Fibroblast of the aortic adventitia (primary cell): ENCODE data around the gene MALAT1. TPM values are rescaled to one million over a fixed set of nuclear protein-coding genes. Genes with fewer than 3 reads are reported as not detected.
"Not testable (repeated sequence)": the region's sequence is repeated elsewhere in the genome, so short reads cannot be mapped to it uniquely, and the experiment has no call there.

Experiments
- DNase-seq: peaks from one replicate; pipeline ENCODE4 v3.0.0-alpha.2; 2010; ENCODE audit warnings: low read depth
- H3K4me3 ChIP-seq: 2 replicates; pipeline ENCODE4 v1.5.1; 2011; ENCODE audit warnings: low read depth, mild to moderate bottlenecking, control low read depth, low read length, moderate library complexity
- CTCF ChIP-seq: IDR thresholded peaks from 2 replicates; pipeline ENCODE4 v1.5.1; 2011; ENCODE audit warnings: mild to moderate bottlenecking, low read length, control low read depth, inconsistent platforms; ENCODE audit not compliant: insufficient read depth
- total RNA-seq: library from RNA; depleted of rRNA; stranded (reverse); fragments of >200 nt; gene quantifications from 2 replicates; pipeline ENCODE4 v1.2.3, GENCODE V29; 2012; ENCODE audit warnings: low replicate concordance

The MALAT1 gene
- total RNA-seq, 1 donor, result 10,787 TPM

- not testable (repeated sequence) for H3K4me3 ChIP-seq
Measured at GRCh38 chr11:65522718-65523630, 24.1 kb downstream of the MALAT1 start.

GRCh38 chr11:65523631-65523968 is 24.8 kb downstream of the MALAT1 start:
- not testable (repeated sequence) for H3K4me3 ChIP-seq, DNase-seq

More at GRCh38 chr11:65522718-65523630, 24.1 kb downstream of the MALAT1 start:
- DNase-seq, result not testable (repeated sequence)

GRCh38 chr11:65524014-65524740 is 25.3 kb downstream of the MALAT1 start:
- TF ChIP-seq CTCF, result no peak

GRCh38 chr11:65524741-65525545 is 26.1 kb downstream of the MALAT1 start, which contains the start of gene SCYL1:
Gene SCYL1, plus strand, starts transcription at chr11:65525083. Its CDS starts 71 bp downstream, at chr11:65525154.
- peak within 1 kb of the TSS; percentile 95 for H3K4me3 ChIP-seq
- no peak for TF ChIP-seq CTCF
- peak; percentile 83 for DNase-seq

More at GRCh38 chr11:65524014-65524740, 25.3 kb downstream of the MALAT1 start:
- no peak for DNase-seq
- peak overlapping the region; percentile 47 for H3K4me3 ChIP-seq

- H3K4me3 ChIP-seq, result peak overlapping the region; percentile 95
- no peak for TF ChIP-seq CTCF
- peak; percentile 29 for DNase-seq
Measured at GRCh38 chr11:65525546-65526480, 27.0 kb downstream of the MALAT1 start.

- peak overlapping the region; percentile 95 for H3K4me3 ChIP-seq
- no peak for DNase-seq
- TF ChIP-seq CTCF, result no peak
Measured at GRCh38 chr11:65526744-65527143, 27.9 kb downstream of the MALAT1 start.
